NT2/D1 (cell line): ENCODE results near the gene WDR83.

Experiments
- SUZ12 ChIP-seq: IDR thresholded peaks from 2 replicates; pipeline ENCODE4 v1.6.1; 2011; ENCODE audit not compliant: insufficient read length, insufficient read depth; ENCODE audit errors: extremely low read depth
- YY1 ChIP-seq: IDR thresholded peaks from 2 replicates; pipeline ENCODE4 v1.6.1; 2011; ENCODE audit not compliant: insufficient read length, insufficient read depth
- ZNF274 ChIP-seq: IDR thresholded peaks from 2 replicates; pipeline ENCODE4 v1.6.1; 2011; ENCODE audit warnings: mild to moderate bottlenecking, low read depth, low read length

GRCh38 chr19:12666265-12667048 lies at the start of gene WDR83, which contains the start of gene MAN2B1:
- TF ChIP-seq ZNF274 = no peak
- TF ChIP-seq SUZ12 = no peak
- TF ChIP-seq YY1 = no peak
